Stimulated activated CD4-positive, alpha-beta T cell treated with anti-CD3 and anti-CD28 coated beads, Interleukin-4, amount 100 ng/mL, for 1 hour (primary cell): ENCODE results near the gene JAK3.

Experiments
- DNase-seq: peaks from one replicate; pipeline ENCODE4 v3.0.0-alpha.2; 2020

JAK3 gene

GRCh38 chr19:17837972-17838371, 9.8 kb downstream of the JAK3 start:
- no peak for DNase-seq

- no peak for DNase-seq
Observed at GRCh38 chr19:17836530-17836929, 11.3 kb downstream of the JAK3 start.

GRCh38 chr19:17835182-17836006, 12.4 kb downstream of the JAK3 start:
- DNase-seq = no peak

- no peak for DNase-seq
Observed at GRCh38 chr19:17834350-17835181, 13.2 kb downstream of the JAK3 start.

DNA sequence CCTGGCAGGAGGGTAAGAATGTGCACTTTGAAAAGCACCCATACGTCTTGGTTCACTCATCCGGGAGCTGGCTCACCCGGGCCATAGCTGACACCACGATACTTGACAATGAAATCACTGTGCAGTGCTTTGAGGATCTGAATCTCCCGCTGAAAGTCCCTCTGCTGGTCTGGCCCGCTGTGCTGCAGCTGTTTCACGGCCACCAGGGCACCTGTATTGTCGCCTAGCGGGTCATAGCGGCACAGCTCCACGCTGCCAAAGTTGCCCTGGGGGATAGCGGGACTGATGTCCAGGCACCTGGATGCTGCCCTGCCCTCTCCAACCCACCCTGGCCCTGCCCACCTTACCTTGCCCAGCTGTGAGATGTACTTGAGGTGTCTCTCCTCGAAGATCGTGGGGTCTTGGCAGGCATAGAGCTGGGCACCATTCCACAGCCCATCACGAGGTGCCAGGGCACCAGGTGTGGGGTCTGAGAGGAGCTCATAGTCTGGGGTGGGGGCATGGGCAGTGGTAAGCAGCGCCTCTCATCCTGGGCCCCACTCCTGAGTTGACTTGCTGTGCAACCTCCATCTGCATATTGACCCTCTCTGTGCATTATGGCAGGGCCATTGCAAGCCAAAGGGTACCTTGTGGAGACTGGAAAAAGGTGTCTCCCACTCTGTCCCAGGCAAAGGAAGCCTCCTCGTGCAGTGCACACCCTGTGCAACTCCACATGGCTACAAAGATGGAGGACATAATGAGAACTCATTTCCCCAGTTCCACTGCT, 15.2 kb downstream of the JAK3 start:
- DNase-seq = no peak

DNA sequence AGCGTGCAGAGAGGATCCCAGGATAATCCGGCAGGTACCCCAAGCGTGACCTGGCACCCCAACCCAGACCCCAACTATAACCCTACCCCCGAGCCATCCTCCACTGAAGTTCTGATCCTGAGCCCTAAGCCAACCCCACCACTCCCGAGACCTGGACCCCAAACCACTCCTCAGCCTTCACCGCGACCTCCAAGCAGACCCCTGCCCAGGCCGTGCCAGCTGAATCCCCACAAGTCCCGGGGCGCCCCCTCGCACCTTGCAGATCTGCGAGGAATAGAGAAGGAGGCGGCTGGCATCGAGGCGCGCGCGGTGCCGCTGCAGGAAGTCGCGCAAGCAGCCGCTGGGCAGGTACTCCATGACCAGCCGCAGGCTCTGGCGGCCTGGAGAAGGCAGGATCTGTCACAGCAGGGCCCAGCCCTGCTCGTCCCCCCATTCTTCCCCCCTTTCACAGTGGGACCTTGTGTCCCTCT, 16.3 kb downstream of the JAK3 start:
- DNase-seq = no peak

- peak; percentile 50 for DNase-seq
Observed at GRCh38 chr19:17830567-17831418, 17.0 kb downstream of the JAK3 start.

- DNase-seq = no peak
Observed at GRCh38 chr19:17829855-17830566, 17.8 kb downstream of the JAK3 start.

DNA sequence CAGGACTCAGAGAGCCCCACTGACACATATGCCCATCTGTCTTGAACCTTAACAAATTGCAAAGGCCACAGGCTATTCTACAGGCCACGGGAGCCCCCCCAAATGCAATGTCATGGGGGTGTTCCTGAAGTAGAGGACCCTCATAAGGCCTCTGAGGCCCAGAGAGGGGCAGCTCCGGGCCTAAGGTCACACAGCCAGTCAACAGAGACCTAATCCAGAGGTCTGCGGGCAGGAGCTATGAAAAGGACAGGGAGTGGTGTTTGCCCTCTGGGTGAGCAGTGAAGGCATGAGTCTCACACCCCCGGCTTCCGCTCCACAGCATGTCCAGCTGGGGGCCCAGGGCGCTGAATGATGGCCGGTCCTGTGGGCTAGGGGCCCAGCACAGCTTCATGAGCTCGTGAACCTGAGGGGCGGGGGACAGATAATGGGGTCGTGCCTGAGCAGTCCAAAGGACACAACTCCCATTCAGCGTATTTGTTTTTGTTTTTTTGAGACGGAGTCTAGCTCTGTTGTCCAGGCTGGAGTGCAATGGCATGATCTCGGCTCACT, 21.2 kb downstream of the JAK3 start:
- no peak for DNase-seq

DNA sequence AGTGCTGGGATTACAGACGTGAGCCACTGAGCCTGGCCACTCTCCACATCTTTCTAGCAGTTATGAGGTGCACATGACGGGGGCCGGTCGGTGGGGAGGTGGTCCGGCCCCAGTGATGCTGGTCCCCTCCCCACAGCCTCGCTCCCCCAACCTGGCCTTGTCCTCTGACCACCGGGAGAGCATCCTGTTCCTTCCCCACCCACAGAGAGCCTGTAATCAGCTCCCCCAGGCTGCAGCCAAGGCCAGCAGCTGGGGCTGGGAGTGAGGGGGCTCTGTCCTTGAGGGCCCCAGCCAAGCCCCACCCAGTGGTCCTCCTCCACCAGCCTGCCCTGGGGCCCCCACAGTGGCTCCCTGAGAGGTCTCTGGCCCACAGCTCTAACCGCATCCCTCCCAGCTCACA, 23.4 kb downstream of the JAK3 start:
- no peak for DNase-seq

- DNase-seq = no peak
Observed at GRCh38 chr19:17821190-17821589, 26.6 kb downstream of the JAK3 start, which contains the start of gene INSL3. TSS of gene INSL3 (minus strand) at chr19:17821519. CDS start at chr19:17821506, 13 bp downstream.

- no peak for DNase-seq
Observed at GRCh38 chr19:17817668-17818363, 30.0 kb downstream of the JAK3 start.

DNA sequence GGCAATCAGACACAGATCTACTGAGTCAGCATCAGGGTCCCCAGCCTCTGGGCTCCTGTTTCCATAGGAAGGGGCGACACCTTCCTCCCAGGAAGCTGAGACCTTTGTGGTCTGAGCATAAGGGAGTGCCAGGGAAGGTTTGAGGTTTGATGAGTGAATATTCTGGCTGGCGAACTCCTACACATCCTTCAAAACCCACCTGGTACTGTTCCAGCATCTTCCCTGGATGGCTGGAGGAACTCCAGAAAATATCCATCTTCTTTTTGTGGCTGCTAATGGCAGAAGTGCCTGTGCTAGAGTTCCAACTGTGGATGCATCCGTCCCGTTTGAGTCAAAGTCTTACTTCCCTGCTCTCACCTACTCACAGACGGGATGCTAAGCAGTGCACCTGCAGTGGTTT, 35.7 kb downstream of the JAK3 start:
- DNase-seq = no peak

DNA sequence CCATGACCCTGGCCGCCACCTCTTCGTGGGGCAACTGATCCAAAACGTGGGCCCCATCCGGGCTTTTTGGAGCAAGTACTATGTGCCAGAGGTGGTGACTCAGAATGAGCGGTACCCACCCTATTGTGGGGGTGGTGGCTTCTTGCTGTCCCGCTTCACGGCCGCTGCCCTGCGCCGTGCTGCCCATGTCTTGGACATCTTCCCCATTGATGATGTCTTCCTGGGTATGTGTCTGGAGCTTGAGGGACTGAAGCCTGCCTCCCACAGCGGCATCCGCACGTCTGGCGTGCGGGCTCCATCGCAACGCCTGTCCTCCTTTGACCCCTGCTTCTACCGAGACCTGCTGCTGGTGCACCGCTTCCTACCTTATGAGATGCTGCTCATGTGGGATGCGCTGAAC, 36.1 kb downstream of the JAK3 start:
- no peak for DNase-seq

DNA sequence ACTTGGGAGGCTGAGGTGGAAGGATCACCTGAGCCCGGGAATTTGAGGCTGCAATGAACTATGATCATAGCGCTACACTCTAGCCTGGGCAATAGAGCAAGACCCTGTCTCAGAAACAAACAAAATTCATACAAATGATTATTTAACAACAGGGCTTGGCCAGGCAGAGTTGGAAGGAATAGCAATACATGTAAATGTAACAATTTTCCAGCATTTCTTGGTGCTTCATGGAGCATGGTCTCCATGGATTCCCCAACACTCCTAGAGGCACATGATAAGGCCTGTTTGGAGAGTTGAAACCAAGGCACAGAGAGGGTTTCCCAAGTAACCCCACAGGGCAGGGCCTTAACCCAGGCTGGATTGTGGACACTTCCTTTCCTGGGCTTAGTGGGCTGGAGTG, 36.7 kb downstream of the JAK3 start:
- DNase-seq = no peak

DNA sequence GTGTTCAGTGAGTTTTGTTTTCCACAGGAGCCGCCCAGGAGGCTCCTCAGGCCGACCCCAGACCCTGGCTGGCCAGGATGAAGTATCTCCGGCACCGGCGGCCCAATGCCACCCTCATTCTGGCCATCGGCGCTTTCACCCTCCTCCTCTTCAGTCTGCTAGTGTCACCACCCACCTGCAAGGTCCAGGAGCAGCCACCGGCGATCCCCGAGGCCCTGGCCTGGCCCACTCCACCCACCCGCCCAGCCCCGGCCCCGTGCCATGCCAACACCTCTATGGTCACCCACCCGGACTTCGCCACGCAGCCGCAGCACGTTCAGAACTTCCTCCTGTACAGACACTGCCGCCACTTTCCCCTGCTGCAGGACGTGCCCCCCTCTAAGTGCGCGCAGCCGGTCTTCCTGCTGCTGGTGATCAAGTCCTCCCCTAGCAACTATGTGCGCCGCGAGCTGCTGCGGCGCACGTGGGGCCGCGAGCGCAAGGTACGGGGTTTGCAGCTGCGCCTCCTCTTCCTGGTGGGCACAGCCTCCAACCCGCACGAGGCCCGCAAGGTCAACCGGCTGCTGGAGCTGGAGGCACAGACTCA, 40.0 kb downstream of the JAK3 start:
- peak; percentile 25 for DNase-seq

DNA sequence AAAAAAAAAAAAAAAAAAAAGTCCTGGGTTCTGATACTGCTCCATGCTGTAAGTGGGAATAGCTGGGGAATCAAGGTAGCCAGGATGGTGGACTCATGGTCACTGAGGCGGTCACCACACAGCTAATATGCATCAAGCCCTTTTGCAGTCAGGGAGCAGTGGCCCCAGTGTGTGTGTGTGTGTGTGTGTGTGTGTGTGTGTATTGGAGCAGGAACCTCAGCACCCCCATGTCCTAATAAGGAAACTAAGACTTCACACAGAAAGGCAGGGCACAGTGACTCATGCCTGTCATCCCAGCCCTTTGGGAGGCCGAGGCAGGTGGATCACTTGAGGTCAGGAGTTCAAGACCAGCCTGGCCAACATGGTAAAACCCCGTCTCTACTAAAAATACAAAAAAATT, 40.8 kb downstream of the JAK3 start:
- DNase-seq = no peak

DNA sequence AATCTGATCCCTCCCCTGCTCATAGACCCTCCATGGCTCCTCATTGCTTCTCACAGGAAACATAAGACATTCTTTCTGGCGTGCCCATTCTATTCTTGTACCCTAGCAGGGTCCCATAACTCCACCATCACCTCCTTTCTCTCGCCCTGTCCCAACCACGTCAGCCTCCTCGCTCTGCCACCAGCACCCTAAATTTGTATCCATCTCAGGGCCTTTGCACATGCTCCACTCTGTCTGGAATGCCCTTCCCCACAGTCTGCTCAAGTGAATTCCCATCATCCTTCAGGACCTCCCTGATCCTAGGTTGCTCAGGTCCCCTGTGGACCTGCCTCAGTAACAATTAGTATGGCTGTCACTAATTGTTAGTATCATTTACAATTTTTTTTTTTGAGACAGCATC, 42.4 kb downstream of the JAK3 start:
- no peak for DNase-seq

- no peak for DNase-seq
Observed at GRCh38 chr19:17803264-17803896, 44.4 kb downstream of the JAK3 start.
